Activated CD4-positive, alpha-beta memory T cell treated with anti-CD3 and anti-CD28 coated beads, Interleukin-2, amount 10 ng/mL, durations not matched to agents 7 days and 5 days (primary cell): Measurements from ENCODE around the gene TFF3. TPM values are rescaled to one million over a fixed set of nuclear protein-coding genes. Genes with fewer than 3 reads are reported as not detected.

ENCODE experiments used
- CTCF ChIA-PET: fragments of 350-600 bp; sonication (Branson Sonifier 250); formaldehyde crosslinking; loops from one replicate; lab custom pipeline; 2021; ENCODE audit warnings: antibody characterized with exemption, inconsistent platforms; lab: Charles Lee
- POLR2A ChIA-PET: fragments of 350-600 bp; sonication (Branson Sonifier 250); formaldehyde crosslinking; loops from one replicate; lab custom pipeline; 2021; ENCODE audit warnings: antibody characterized with exemption; lab: Charles Lee
- DNase-seq: peaks from one replicate; pipeline ENCODE4 v3.0.0-alpha.2; 2020
- H3K27ac Mint-ChIP-seq: one replicate; pipeline ENCODE4 v1.8.0; 2021; ENCODE audit warnings: mild to moderate bottlenecking, mixed read lengths
- H3K27me3 Mint-ChIP-seq: one replicate; pipeline ENCODE4 v1.8.0; 2021; ENCODE audit warnings: mixed read lengths
- H3K36me3 Mint-ChIP-seq: one replicate; pipeline ENCODE4 v1.8.0; 2021; ENCODE audit warnings: low read depth, mixed read lengths
- H3K4me1 Mint-ChIP-seq: one replicate; pipeline ENCODE4 v1.8.0; 2021; ENCODE audit warnings: mixed read lengths
- H3K4me3 Mint-ChIP-seq: one replicate; pipeline ENCODE4 v1.8.0; 2021; ENCODE audit warnings: mild to moderate bottlenecking, mixed read lengths
- H3K9me3 Mint-ChIP-seq: one replicate; pipeline ENCODE4 v1.8.0; 2021; ENCODE audit warnings: mixed read lengths
- total RNA-seq, 2 experiments: library from RNA; stranded (reverse); gene quantifications; one replicate each; pipeline ENCODE4 v1.2.3, GENCODE V29; 2021

The TFF3 gene
- total RNA-seq, 2 experiments from 2014 or later = not detected

DNA sequence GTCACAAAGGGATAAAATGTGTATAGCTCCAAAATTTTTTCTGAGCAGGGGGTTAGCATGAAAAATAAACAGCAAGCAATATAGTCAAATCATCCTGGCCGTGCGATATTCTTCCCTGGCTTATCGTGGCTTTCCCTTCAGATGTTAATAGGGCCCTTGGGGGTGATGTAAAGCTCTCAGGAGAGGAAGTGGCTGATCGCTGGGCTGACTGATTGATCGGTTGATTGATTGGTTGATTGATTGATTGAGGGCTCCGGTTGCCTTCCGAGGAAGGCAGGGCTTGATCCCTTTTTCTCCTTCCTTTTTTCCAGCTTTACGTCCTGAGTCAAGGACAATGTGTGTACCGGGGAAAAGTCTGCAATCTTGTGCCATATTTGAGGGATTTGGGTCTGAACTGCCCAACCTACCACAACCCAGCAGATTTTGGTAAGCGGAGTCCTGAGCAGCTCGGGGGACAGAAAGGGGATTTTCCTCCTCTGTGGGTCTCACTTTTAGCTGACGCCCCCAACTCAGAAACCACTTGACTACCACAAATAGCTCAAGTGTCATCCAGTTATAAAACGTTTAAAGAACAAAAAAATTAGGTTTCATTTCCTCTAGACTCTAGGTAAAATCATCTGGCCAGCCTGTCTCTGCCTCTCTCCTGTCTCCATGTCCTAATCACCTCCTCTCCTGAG lies 29.5 kb downstream of the TFF3 start:
- H3K4me3 Mint-ChIP-seq = no peak overlapping the region
- DNase-seq = no peak
- no peaks in the 10 kb centered on the region for H3K4me1 Mint-ChIP-seq
- ChIA-PET CTCF (interaction anchor here (0.9 to 1.4 kb wide), 5 partner anchors 23 to 157 kb away, joined by 3 to 4 read pairs (median 3); no protein-coding TSS in a partner anchor), POLR2A (no interaction called here)
- H3K27me3 Mint-ChIP-seq = no peaks in the 10 kb centered on the region
- H3K27ac Mint-ChIP-seq = no peak overlapping the region
- H3K36me3 Mint-ChIP-seq = peaks cover 21% of the 10 kb centered on the region
- peaks cover 2% of the 10 kb centered on the region for H3K9me3 Mint-ChIP-seq

DNA sequence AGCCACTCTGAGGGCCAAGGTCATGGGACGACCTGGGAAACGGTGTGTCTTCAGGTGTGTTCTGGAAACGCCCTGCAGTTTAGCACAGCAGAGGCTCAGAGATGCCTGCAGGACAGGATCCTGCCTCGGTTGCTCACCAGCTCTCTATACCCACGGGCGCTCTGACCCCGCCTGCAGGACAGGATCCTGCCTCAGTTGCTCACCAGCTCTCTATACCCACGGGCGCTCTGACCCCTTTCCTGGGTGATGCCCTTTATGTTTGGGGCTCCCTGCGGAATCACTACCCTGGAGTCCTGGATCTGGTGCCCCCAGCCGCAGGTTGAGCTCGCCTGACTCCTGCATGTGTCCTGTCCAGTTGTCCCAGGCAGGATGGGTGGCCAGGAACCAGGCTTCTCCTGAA lies 32.5 kb downstream of the TFF3 start:
- Mint-ChIP-seq H3K4me3 (no peak overlapping the region), H3K27ac (no peak overlapping the region), H3K36me3 (peaks cover 9% of the 10 kb centered on the region), H3K27me3 (no peaks in the 10 kb centered on the region), H3K9me3 (no peaks in the 10 kb centered on the region), H3K4me1 (no peaks in the 10 kb centered on the region)
- POLR2A ChIA-PET = no interaction called here
- CTCF ChIA-PET = no interaction called here
- DNase-seq = no peak

DNA sequence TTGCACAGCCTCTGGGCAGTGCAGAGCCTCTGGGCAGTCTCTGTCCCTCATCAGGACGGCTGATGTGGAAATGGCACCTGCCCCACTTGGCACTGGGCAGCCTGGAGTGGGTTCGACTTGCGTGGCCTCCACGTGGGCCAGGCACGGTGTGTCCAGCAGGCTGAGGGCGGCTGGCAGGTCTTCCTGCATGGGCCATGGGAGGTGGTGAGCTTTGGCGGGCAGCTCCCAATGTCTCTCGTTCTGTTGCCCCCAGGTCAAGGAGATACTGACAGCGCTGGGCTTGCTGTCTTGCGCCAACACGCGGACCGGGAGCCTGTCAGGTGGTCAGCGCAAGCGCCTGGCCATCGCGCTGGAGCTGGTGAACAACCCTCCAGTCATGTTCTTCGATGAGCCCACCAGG lies 33.2 kb downstream of the TFF3 start:
- H3K36me3 Mint-ChIP-seq = peaks cover 7% of the 10 kb centered on the region
- no peaks in the 10 kb centered on the region for H3K27me3 Mint-ChIP-seq
- no peak overlapping the region for H3K4me3 Mint-ChIP-seq
- no peak for DNase-seq
- H3K27ac Mint-ChIP-seq = no peak overlapping the region
- H3K9me3 Mint-ChIP-seq = no peaks in the 10 kb centered on the region
- CTCF ChIA-PET = no interaction called here
- POLR2A ChIA-PET = no interaction called here
- no peaks in the 10 kb centered on the region for H3K4me1 Mint-ChIP-seq

DNA sequence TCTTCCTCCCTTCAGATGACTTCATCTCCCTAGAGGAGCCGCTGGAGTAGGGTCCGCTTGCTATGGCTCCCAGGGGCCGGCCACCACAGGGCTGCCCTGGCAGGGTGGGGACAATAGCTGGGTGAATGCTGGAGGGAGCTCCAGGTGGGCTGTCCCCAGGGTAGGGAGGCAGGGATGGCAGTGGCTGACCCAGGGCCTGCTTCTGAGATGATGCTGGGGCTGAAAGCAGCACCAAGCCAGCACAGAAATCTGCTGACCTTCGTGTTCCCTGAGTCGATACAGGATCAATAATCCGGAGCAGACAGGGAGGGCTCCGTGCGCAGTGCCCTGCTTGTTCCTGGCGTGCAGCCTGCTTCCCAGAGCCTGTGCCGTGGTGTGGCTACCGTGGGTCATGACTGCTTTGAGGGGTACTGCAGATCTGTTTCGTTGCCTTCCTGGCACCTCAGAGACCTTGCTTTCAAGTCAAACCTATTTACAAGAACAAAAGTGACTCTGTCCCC lies 34.0 kb downstream of the TFF3 start:
- POLR2A ChIA-PET = no interaction called here
- CTCF ChIA-PET = no interaction called here
- Mint-ChIP-seq H3K27ac (no peak overlapping the region), H3K36me3 (peaks cover 1% of the 10 kb centered on the region), H3K9me3 (no peaks in the 10 kb centered on the region), H3K4me3 (no peak overlapping the region), H3K27me3 (no peaks in the 10 kb centered on the region), H3K4me1 (no peaks in the 10 kb centered on the region)
- no peak for DNase-seq

DNA sequence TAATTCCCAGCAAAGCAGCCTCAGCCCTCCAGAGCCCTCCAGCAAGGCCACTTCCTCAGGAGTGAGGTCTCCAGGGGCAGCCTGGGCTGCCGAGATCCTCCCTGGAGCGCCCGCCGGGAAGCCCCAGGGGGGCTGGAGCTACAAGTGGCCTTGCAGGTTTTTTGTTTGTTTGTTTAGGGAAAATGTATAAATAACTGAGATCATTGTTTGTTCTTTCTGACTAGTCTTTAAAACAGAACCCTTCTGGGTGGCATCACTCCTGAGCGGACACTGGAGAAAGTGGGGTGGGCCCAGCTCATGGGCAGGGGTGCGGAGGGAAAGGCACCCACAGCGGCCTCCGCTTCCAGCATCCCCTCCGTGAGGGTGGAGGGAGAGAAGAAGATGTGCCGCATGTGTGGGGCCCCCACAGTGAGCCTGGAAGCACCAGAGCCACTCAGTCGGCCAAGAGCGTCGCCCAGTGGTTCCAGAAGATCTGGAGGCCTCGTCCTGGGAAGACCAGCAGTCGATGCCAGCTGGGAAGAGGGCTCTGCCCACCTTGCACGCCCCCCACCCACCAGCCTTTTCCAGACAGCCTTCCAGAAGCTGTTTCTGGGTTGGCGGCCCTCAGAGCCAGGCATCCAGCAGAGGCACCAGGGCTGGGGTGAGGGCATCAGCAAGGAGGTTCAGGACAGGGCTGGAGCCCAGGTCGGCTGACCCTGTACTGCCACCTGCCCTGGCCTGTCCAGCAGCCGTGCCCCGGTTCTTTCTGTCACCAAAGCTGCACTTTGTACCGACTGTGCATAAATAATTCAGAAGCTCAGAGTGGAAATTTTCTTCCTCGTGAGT lies 34.6 kb downstream of the TFF3 start:
- H3K4me3 Mint-ChIP-seq = no peak overlapping the region
- POLR2A ChIA-PET = no interaction called here
- H3K27ac Mint-ChIP-seq = no peak overlapping the region
- no peaks in the 10 kb centered on the region for H3K27me3 Mint-ChIP-seq
- no peaks in the 10 kb centered on the region for H3K9me3 Mint-ChIP-seq
- CTCF ChIA-PET = no interaction called here
- no peak for DNase-seq
- H3K4me1 Mint-ChIP-seq = no peaks in the 10 kb centered on the region
- H3K36me3 Mint-ChIP-seq = peaks cover 4% of the 10 kb centered on the region

DNA sequence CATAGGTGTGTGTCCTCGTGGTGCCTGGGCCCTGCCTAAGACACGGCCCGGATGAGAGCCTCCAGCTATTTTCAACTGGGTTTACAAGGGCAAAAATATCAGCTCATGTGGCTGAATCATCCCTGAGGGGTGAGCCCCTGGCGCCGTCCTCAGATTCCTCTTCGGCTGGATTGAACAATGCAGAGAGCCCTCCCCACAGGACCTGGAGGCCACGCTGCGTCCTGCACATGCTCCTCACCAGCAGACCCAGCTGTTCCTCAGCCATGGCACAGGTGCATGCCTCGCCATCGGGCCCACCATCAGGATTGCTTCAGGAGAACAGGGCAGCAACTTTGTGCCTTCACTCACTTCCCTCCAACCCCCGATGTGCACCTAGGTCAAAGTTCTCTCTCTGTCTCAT lies 35.3 kb downstream of the TFF3 start:
- Mint-ChIP-seq H3K9me3 (no peaks in the 10 kb centered on the region), H3K27me3 (no peaks in the 10 kb centered on the region), H3K27ac (no peak overlapping the region), H3K4me3 (no peak overlapping the region), H3K36me3 (peaks cover 4% of the 10 kb centered on the region), H3K4me1 (no peaks in the 10 kb centered on the region)
- POLR2A ChIA-PET = no interaction called here
- no peak for DNase-seq
- CTCF ChIA-PET = no interaction called here

DNA sequence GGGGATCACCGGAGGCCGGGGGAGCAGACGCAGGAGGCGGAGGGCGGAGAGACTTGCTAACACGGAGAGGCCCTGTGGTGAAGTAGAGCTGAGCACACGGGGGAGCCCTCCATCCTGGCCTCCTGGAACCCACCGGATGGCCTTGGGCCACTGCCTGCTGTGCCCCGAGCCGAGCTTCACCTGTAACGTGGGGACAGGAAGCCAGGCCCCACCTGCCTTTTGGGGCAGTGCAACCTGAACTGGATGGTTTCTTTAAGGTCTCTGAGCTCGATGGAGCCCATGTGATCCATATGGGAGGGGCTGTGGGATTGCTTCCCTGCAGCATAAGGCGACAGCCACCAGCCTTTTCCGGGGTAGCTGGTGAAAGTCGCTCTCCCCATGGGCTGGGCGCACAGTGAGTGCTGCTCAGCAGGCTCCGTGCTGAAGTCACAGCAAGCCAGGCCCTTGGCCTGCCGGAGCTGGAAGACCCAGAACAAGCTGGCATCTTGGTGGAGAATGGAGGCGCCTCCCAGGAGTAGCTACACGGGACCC lies 35.8 kb downstream of the TFF3 start:
- no peak overlapping the region for H3K27ac Mint-ChIP-seq
- POLR2A ChIA-PET = no interaction called here

DNA sequence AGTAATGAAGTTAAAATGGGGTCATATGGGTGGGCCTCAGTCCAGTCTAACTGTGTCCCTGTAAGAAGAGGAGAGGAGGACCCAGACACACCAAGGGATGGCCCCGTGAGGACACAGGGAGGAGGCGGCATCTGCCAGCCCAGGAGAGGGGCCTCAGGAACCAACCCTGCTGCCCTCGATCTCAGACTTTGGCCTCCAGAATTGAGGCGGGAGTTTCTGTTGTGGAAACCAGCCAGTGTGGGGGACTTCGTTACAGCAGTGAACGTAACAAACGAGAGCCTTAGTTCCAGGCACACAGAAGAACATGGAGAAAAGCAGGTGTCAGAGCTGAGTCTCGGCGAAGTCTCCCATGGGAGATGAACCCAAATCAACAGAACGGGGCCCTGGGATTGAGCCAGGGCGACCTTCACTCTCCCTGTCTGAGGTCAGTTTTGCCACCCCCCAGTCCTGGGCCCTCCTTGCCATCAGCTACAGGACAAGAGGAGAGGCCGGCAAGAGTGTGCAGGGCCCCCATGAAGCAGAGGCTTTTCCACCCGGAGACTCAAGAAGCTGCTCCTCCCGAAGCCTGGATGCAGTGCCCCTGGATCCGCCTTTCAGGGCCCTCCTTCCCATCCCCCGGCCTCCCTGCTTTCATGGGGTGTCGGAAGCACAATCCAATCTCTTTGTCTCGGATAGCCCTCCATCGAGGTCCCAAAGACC lies 36.6 kb downstream of the TFF3 start:
- H3K9me3 Mint-ChIP-seq = no peaks in the 10 kb centered on the region
- no peaks in the 10 kb centered on the region for H3K27me3 Mint-ChIP-seq
- POLR2A ChIA-PET = no interaction called here
- peaks cover 4% of the 10 kb centered on the region for H3K36me3 Mint-ChIP-seq
- no peak for DNase-seq
- H3K4me1 Mint-ChIP-seq = no peaks in the 10 kb centered on the region
- no peak overlapping the region for H3K4me3 Mint-ChIP-seq
- CTCF ChIA-PET = no interaction called here
- H3K27ac Mint-ChIP-seq = no peak overlapping the region

More for the DNA sequence above, 35.8 kb downstream of the TFF3 start:
- Mint-ChIP-seq H3K4me3 (no peak overlapping the region), H3K9me3 (no peaks in the 10 kb centered on the region), H3K27me3 (no peaks in the 10 kb centered on the region), H3K4me1 (no peaks in the 10 kb centered on the region), H3K36me3 (peaks cover 4% of the 10 kb centered on the region)
- no peak for DNase-seq
- CTCF ChIA-PET = no interaction called here

DNA sequence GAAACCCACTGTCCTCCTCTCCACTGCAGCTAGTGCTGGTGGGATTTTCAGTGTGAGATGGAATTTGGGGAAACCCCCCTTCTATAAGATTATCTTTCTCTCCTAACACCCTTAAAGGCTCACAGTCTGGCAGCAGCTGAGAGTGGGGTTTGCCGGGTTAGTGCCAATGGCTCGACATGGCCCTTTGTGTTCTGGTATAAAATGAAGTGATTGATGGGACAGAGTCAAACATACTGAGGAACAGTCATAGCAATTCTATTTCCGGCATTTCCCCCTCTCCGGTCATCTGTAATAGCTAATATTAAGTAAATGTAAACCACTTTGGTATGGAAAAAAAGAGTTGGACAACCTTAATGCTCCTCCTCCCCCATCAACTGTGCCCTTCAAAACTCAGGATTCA lies 37.6 kb downstream of the TFF3 start:
- ChIA-PET CTCF (interaction anchor here (1.0 kb wide), 1 partner anchor 19 kb away, joined by 5 read pairs; no protein-coding TSS in a partner anchor), POLR2A (no interaction called here)
- no peaks in the 10 kb centered on the region for H3K27me3 Mint-ChIP-seq
- H3K4me1 Mint-ChIP-seq = no peaks in the 10 kb centered on the region
- DNase-seq = no peak
- peaks cover 4% of the 10 kb centered on the region for H3K36me3 Mint-ChIP-seq
- no peak overlapping the region for H3K4me3 Mint-ChIP-seq
- H3K9me3 Mint-ChIP-seq = no peaks in the 10 kb centered on the region
- no peak overlapping the region for H3K27ac Mint-ChIP-seq

DNA sequence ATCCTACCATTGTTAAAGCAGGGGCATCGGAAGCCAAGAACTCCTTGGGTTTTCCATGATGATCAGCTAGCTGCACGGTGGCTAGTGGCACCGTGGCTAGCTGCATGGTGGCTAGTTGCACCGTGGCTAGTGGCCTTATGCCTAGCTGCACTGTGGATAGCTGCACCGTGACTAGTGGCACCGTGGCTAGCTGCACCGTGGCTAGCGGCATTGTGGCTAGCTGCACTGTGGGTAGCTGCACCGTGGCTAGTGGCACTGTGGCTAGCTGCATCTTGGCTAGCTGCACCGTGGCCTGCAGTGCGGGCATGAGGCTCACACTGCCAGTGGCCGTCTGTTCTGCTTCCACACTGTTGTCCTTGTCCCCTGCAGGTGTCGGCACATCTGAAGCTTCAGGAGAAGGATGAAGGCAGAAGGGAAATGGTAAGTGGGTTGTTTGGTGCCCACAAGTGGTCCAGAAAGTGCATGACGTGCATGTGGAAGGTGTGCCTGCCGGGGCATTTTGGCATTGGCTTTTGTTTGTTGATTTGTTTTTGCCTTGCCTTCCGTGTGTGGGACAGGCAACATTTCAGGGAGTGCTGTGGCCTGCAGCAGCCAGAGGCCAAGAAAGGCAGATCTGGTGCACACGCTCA lies 38.6 kb downstream of the TFF3 start:
- Mint-ChIP-seq H3K27me3 (no peaks in the 10 kb centered on the region), H3K9me3 (no peaks in the 10 kb centered on the region), H3K4me3 (no peak overlapping the region), H3K27ac (no peak overlapping the region), H3K4me1 (no peaks in the 10 kb centered on the region), H3K36me3 (peaks cover 4% of the 10 kb centered on the region)
- ChIA-PET CTCF (interaction anchor here (1.0 to 1.7 kb wide), 3 partner anchors 18 to 131 kb away, joined by 4 to 5 read pairs (median 4); no protein-coding TSS in a partner anchor), POLR2A (no interaction called here)
- DNase-seq = no peak

DNA sequence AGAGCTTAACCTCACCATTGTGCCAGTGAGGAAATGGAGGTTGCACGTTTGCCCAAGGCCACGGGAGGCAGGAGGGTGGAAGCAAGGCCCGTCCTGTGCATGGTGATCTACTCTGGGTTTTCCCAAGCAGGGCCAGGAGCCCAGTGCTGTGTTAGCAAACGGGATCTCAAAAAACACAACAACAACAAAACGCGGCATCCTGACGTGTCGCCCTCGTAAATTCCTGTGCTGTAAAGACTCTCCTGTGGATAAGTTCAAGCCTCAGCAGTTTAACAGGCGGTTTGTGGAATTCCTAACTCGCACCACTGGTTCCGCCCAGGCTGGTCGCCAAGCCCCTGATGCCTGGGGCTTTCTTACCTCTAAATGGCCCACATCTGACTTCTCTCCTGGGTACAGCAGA lies 39.1 kb downstream of the TFF3 start:
- ChIA-PET POLR2A (no interaction called here), CTCF (interaction anchor here (1.0 to 1.7 kb wide), 2 partner anchors 112 to 131 kb away, joined by 4 read pairs; no protein-coding TSS in a partner anchor)
- no peak for DNase-seq
- H3K4me1 Mint-ChIP-seq = no peaks in the 10 kb centered on the region
- no peak overlapping the region for H3K4me3 Mint-ChIP-seq
- H3K36me3 Mint-ChIP-seq = peaks cover 4% of the 10 kb centered on the region
- no peak overlapping the region for H3K27ac Mint-ChIP-seq
- no peaks in the 10 kb centered on the region for H3K9me3 Mint-ChIP-seq
- no peaks in the 10 kb centered on the region for H3K27me3 Mint-ChIP-seq

DNA sequence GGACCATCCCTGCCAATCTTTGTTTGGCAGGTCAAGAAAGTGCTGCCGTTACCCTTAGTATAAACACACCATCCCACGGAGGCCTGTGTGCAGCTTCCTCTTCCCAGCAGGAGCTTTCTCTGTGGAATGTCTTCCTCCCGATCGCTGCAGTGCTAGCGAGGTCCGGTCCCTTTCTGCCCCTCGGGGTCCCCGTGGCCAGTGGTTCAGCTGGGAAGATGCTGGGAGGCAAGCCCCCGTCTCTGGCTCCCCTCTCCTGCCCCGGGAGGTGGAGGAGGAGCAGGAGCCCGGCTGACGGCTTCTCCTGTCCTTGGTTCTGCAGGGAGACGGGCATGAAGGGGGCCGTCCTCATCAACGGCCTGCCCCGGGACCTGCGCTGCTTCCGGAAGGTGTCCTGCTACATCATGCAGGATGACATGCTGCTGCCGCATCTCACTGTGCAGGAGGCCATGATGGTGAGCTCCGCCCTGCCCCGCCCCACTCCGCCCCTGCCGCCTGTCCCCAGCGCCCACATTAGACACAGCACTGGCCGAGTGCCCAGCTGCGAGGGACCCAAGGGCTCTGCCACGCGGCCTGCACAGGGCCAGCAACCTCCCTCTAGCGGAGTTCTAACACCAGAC lies 42.1 kb downstream of the TFF3 start:
- DNase-seq = no peak
- CTCF ChIA-PET = interaction anchor here (0.8 kb wide), 1 partner anchor 12 kb away, joined by 3 read pairs; no protein-coding TSS in a partner anchor
- no peaks in the 10 kb centered on the region for H3K9me3 Mint-ChIP-seq
- no peaks in the 10 kb centered on the region for H3K27me3 Mint-ChIP-seq
- peaks cover 4% of the 10 kb centered on the region for H3K36me3 Mint-ChIP-seq
- H3K4me3 Mint-ChIP-seq = no peak overlapping the region
- H3K27ac Mint-ChIP-seq = no peak overlapping the region
- POLR2A ChIA-PET = no interaction called here
- H3K4me1 Mint-ChIP-seq = peaks cover 11% of the 10 kb centered on the region
